Liver (tissue), 9 donors: ENCODE measurements around the gene PLA2R1. TPM values are rescaled to one million over a fixed set of nuclear protein-coding genes. Genes with fewer than 3 reads are reported as not detected.

Experiments
- DNase-seq: peaks from one replicate; pipeline ENCODE4 v3.0.0-alpha.2; 2017; ENCODE audit warnings: low spot score
- H3K27ac ChIP-seq, 2 donors: one replicate each; pipeline ENCODE4 v1.7.0; 2013; ENCODE audit warnings: inconsistent platforms in 2 of 2, low read length in 2 of 2, control low read depth in 1 of 2, low read depth in 1 of 2, mild to moderate bottlenecking in 1 of 2
- H3K27me3 ChIP-seq, 4 donors: one replicate each; pipeline versions ENCODE4 v1.6.1 to v1.7.0; 2013; ENCODE audit warnings: low read length in 3 of 4, inconsistent platforms in 1 of 4, mild to moderate bottlenecking in 1 of 4, moderate library complexity in 1 of 4; ENCODE audit not compliant: control insufficient read depth in 4 of 4, insufficient read depth in 4 of 4
- H3K36me3 ChIP-seq, 4 donors: one replicate each; pipeline versions ENCODE4 v1.6.1 to v1.7.0; 2013; ENCODE audit warnings: low read length in 3 of 4, mild to moderate bottlenecking in 3 of 4, low read depth in 1 of 4, moderate library complexity in 1 of 4; ENCODE audit not compliant: control insufficient read depth in 4 of 4, insufficient read depth in 3 of 4
- H3K4me1 ChIP-seq, 4 donors: one replicate each; pipeline versions ENCODE4 v1.6.1 to v1.7.0; 2013; ENCODE audit warnings: low read length in 3 of 4, mild to moderate bottlenecking in 3 of 4, moderate library complexity in 1 of 4; ENCODE audit not compliant: control insufficient read depth in 4 of 4, insufficient read depth in 4 of 4
- H3K4me3 ChIP-seq, 3 donors: one replicate each; pipeline versions ENCODE4 v1.6.1 to v1.7.0; 2013; ENCODE audit warnings: low read length in 3 of 3, control low read depth in 1 of 3, low read depth in 1 of 3, mild to moderate bottlenecking in 1 of 3
- H3K9ac ChIP-seq, 2 donors: one replicate each; pipeline ENCODE4 v1.7.0; 2013; ENCODE audit warnings: low read length in 2 of 2, mild to moderate bottlenecking in 2 of 2, moderate library complexity in 2 of 2, control low read depth in 1 of 2, low read depth in 1 of 2
- H3K9me3 ChIP-seq, 4 donors: one replicate each; pipeline versions ENCODE4 v1.6.1 to v1.7.0; 2013; ENCODE audit warnings: low read length in 3 of 4; ENCODE audit not compliant: control insufficient read depth in 4 of 4
- EGR1 ChIP-seq, 2 donors: IDR thresholded peaks; 2 replicates each; pipeline ENCODE4 v1.6.1; 2016 to 2018; ENCODE audit warnings: antibody characterized with exemption in 2 of 2, low read depth in 2 of 2
- FOXA1 ChIP-seq: IDR thresholded peaks from 2 replicates; pipeline ENCODE4 v1.6.1; 2016; ENCODE audit warnings: antibody characterized with exemption
- FOXA2 ChIP-seq: IDR thresholded peaks from 2 replicates; pipeline ENCODE4 v1.6.1; 2016; ENCODE audit warnings: antibody characterized with exemption
- HNF4G ChIP-seq: IDR thresholded peaks from 2 replicates; pipeline ENCODE4 v1.6.1; 2016; ENCODE audit warnings: antibody characterized with exemption
- JUND ChIP-seq, 2 donors: IDR thresholded peaks; 2 replicates each; pipeline ENCODE4 v1.6.1; 2016; ENCODE audit warnings: antibody characterized with exemption in 2 of 2
- NR2F2 ChIP-seq: IDR thresholded peaks from 2 replicates; pipeline ENCODE4 v1.6.1; 2016; ENCODE audit warnings: antibody characterized with exemption
- RAD21 ChIP-seq, 2 donors: IDR thresholded peaks; 2 replicates each; pipeline ENCODE4 v1.6.1; 2016; ENCODE audit warnings: antibody characterized with exemption in 2 of 2, mild to moderate bottlenecking in 2 of 2
- RXRA ChIP-seq, 2 donors: IDR thresholded peaks; 2 replicates each; pipeline ENCODE4 v1.6.1; 2017 to 2018; ENCODE audit warnings: antibody characterized with exemption in 2 of 2, mild to moderate bottlenecking in 1 of 2
- SP1 ChIP-seq: IDR thresholded peaks from 2 replicates; pipeline ENCODE4 v1.6.1; 2018; ENCODE audit warnings: antibody characterized with exemption, mild to moderate bottlenecking
- TAF1 ChIP-seq: conservative IDR thresholded peaks from 2 replicates; pipeline ENCODE4 v1.6.1; 2016; ENCODE audit warnings: antibody characterized with exemption, mild to moderate bottlenecking
- YY1 ChIP-seq: IDR thresholded peaks from 2 replicates; pipeline ENCODE4 v1.6.1; 2016; ENCODE audit warnings: antibody characterized with exemption, mild to moderate bottlenecking
- WGBS: extraction: QIAGEN DNeasy Blood & Tissue Kit; methylation state at CpG from one replicate; pipeline ENCODE4 v1.1.7; 2013; 5-methylcytosine and 5-hydroxymethylcytosine counted together
- polyA plus RNA-seq, 2 donors: library from polyadenylated mRNA; stranded (reverse) in 1 of 2; unstranded in 1 of 2; fragments of 200-250 nt in 1 of 2; fragments of >200 nt in 1 of 2; fragmentation: Nextera tagmentation in 1 of 2; extraction: Ambion mirVana in 1 of 2; gene quantifications; one replicate each; pipeline versions ENCODE4 v1.2.1 to v1.2.3, GENCODE V29; 2013 to 2015
- total RNA-seq, 2 donors: library from RNA; depleted of rRNA; stranded (reverse); fragments of >200 nt; gene quantifications; one replicate each; pipeline ENCODE4 v1.2.3, GENCODE V29; 2014
- TF ChIP-seq, protein P1 (sequence below): IDR thresholded peaks from 2 replicates; pipeline ENCODE4 v1.6.1; 2016; ENCODE audit warnings: antibody characterized with exemption
- TF ChIP-seq, protein P2 (sequence below): IDR thresholded peaks from 2 replicates; pipeline ENCODE4 v1.6.1; 2016; ENCODE audit warnings: antibody characterized with exemption, mild to moderate bottlenecking
- TF ChIP-seq, protein P3 (sequence below): IDR thresholded peaks from 2 replicates; pipeline ENCODE4 v1.6.1; 2016; ENCODE audit warnings: antibody characterized with exemption
- TF ChIP-seq, protein P4 (sequence below): IDR thresholded peaks from 2 replicates; pipeline ENCODE4 v1.6.1; 2016; ENCODE audit warnings: antibody characterized with exemption
- donor health status: healthy.
- donor health status: healthy.
- donor health status: healthy.
- donor health status: healthy.
- donor health status: healthy.

Gene PLA2R1
- total and polyA plus RNA-seq, 4 donors: 0.61 to 2.3 (median 0.66) TPM

DNA sequence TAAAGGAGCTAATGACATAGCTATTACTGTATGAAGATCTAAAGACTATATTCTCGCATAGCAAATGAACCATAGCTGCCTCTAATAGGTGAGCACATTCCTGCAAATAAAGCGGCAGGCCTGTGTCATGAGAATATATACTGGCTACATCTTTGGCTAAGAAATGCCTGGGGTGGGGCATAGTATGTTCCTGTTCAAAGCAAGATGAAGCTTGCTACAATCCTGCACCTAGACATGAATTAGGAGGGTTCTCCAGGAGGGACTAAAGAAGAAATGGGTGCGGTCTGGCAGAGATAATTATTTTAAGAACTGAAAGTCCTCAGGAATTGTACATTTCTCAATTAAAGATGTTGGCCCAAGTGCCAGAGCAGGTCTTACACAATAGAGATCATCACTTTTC is 46.8 kb upstream of the PLA2R1 start:
- Histone ChIP-seq H3K4me1 (no peaks in the 10 kb centered on the region), H3K9me3 (no peaks in the 10 kb centered on the region), H3K9ac (no peak overlapping the region), H3K27me3 (peaks cover 0 to 4% (median 0%) of the 10 kb centered on the region in 4 donors), H3K4me3 (no peak overlapping the region), H3K36me3 (no peaks in the 10 kb centered on the region), H3K27ac (no peak overlapping the region)
- WGBS: 90% methylated on average over 3 of the region's 3 CpGs
- no peak for TF ChIP-seq FOXA1
- TF ChIP-seq HNF4G: no peak
- TF ChIP-seq TAF1: no peak
- TF ChIP-seq EGR1 (IDR thresholded peaks at IDR 0.05; ENCODE audit: low read depth in 2 of 2): no peak
- no peak for TF ChIP-seq JUND (IDR thresholded peaks at IDR 0.05)
- TF ChIP-seq, protein P1, sequence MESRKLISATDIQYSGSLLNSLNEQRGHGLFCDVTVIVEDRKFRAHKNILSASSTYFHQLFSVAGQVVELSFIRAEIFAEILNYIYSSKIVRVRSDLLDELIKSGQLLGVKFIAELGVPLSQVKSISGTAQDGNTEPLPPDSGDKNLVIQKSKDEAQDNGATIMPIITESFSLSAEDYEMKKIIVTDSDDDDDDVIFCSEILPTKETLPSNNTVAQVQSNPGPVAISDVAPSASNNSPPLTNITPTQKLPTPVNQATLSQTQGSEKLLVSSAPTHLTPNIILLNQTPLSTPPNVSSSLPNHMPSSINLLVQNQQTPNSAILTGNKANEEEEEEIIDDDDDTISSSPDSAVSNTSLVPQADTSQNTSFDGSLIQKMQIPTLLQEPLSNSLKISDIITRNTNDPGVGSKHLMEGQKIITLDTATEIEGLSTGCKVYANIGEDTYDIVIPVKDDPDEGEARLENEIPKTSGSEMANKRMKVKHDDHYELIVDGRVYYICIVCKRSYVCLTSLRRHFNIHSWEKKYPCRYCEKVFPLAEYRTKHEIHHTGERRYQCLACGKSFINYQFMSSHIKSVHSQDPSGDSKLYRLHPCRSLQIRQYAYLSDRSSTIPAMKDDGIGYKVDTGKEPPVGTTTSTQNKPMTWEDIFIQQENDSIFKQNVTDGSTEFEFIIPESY: no peak
- TF ChIP-seq, protein P2, sequence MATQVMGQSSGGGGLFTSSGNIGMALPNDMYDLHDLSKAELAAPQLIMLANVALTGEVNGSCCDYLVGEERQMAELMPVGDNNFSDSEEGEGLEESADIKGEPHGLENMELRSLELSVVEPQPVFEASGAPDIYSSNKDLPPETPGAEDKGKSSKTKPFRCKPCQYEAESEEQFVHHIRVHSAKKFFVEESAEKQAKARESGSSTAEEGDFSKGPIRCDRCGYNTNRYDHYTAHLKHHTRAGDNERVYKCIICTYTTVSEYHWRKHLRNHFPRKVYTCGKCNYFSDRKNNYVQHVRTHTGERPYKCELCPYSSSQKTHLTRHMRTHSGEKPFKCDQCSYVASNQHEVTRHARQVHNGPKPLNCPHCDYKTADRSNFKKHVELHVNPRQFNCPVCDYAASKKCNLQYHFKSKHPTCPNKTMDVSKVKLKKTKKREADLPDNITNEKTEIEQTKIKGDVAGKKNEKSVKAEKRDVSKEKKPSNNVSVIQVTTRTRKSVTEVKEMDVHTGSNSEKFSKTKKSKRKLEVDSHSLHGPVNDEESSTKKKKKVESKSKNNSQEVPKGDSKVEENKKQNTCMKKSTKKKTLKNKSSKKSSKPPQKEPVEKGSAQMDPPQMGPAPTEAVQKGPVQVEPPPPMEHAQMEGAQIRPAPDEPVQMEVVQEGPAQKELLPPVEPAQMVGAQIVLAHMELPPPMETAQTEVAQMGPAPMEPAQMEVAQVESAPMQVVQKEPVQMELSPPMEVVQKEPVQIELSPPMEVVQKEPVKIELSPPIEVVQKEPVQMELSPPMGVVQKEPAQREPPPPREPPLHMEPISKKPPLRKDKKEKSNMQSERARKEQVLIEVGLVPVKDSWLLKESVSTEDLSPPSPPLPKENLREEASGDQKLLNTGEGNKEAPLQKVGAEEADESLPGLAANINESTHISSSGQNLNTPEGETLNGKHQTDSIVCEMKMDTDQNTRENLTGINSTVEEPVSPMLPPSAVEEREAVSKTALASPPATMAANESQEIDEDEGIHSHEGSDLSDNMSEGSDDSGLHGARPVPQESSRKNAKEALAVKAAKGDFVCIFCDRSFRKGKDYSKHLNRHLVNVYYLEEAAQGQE: no peak
- no peak for TF ChIP-seq YY1
- TF ChIP-seq, protein P3, sequence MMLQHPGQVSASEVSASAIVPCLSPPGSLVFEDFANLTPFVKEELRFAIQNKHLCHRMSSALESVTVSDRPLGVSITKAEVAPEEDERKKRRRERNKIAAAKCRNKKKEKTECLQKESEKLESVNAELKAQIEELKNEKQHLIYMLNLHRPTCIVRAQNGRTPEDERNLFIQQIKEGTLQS: no peak
- no peak for DNase-seq

DNA sequence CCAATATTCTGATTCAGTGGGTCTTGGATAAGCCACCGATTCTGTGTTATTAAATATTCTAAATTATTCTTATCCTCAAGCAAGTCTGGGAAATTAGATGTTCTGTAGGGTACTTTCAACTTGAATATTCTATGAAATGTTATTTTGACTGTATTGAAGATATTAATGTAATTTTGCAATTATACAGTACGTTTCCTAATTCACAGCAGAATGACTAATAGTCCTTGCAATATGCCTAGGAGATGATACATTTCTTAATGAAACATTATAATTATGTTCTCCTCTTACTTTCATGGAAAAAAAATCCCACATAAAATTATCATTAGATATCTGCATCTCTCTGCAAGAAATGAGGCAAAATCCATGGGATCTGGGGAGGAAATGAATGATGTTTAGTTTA is 46.2 kb upstream of the PLA2R1 start:
- TF ChIP-seq EGR1 (IDR thresholded peaks at IDR 0.05; ENCODE audit: low read depth in 2 of 2): no peak
- no peak for TF ChIP-seq RAD21 (IDR thresholded peaks at IDR 0.05)
- Histone ChIP-seq H3K9ac (no peak overlapping the region), H3K27ac (no peak overlapping the region), H3K4me1 (no peaks in the 10 kb centered on the region), H3K27me3 (no peaks in the 10 kb centered on the region), H3K9me3 (no peaks in the 10 kb centered on the region), H3K4me3 (no peak overlapping the region), H3K36me3 (no peaks in the 10 kb centered on the region)
- WGBS: 70% methylated on average over 2 of the region's 2 CpGs
- no peak for DNase-seq

DNA sequence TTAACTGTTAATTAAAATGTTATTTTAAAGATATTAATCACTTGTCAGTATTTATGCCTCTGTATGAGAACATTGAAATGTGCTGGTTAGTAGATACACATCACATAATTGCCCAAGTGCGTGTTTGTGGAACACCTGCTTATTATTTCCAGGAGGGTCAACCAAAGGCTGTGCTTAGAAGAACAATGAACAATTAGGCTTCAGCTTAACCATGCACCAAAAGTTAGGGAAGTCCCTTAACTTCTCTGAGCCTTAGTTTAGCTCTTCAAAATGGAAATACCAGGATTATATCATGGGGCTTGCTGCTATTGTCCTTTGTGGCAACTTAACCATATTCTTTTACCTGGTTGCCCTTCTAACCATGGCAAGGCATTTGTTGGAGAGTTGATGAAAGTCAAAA is 43.0 kb upstream of the PLA2R1 start:
- no peaks in the 10 kb centered on the region for H3K36me3 ChIP-seq
- no peaks in the 10 kb centered on the region for H3K4me1 ChIP-seq
- H3K9me3 ChIP-seq: no peaks in the 10 kb centered on the region
- H3K4me3 ChIP-seq: no peak overlapping the region
- no peak overlapping the region for H3K9ac ChIP-seq
- H3K27ac ChIP-seq: no peak overlapping the region
- H3K27me3 ChIP-seq: no peaks in the 10 kb centered on the region
- 92% methylated on average over 1 of the region's 1 CpG for WGBS
- TF ChIP-seq FOXA2 (no peak), RXRA (IDR thresholded peaks at IDR 0.05) (no peak), EGR1 (IDR thresholded peaks at IDR 0.05; ENCODE audit: low read depth in 2 of 2) (no peak), RAD21 (IDR thresholded peaks at IDR 0.05) (no peak), NR2F2 (no peak), JUND (IDR thresholded peaks at IDR 0.05) (no peak), TAF1 (no peak), SP1 (no peak)
- TF ChIP-seq, protein P2: no peak
- TF ChIP-seq, protein P4, sequence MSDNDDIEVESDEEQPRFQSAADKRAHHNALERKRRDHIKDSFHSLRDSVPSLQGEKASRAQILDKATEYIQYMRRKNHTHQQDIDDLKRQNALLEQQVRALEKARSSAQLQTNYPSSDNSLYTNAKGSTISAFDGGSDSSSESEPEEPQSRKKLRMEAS: no peak
- DNase-seq: no peak
